ENCODE data around the gene GRID1. TPM values are rescaled to one million over a fixed set of nuclear protein-coding genes. Genes with fewer than 3 reads are reported as not detected.
"Not testable (repeated sequence)": the region's sequence is repeated elsewhere in the genome, so short reads cannot be mapped to it uniquely, and the experiment has no call there.

The GRID1 gene
- total RNA-seq, 4 donors from 2014 or later, result 0.35 to 10.7 (median 1.3) TPM

GRCh38 chr10:85734791-85735190 lies 631.8 kb downstream of the GRID1 start:
- Histone ChIP-seq H3K27me3 (no peaks in the 10 kb centered on the region), H3K36me3 (no peaks in the 10 kb centered on the region), H3K4me3 (no peak overlapping the region), H3K27ac (no peak overlapping the region), H3K4me1 (no peaks in the 10 kb centered on the region), H3K9me3 (no peaks in the 10 kb centered on the region)
- no peak for TF ChIP-seq POLR2A (IDR thresholded peaks at IDR 0.05)
- TF ChIP-seq, protein P1, sequence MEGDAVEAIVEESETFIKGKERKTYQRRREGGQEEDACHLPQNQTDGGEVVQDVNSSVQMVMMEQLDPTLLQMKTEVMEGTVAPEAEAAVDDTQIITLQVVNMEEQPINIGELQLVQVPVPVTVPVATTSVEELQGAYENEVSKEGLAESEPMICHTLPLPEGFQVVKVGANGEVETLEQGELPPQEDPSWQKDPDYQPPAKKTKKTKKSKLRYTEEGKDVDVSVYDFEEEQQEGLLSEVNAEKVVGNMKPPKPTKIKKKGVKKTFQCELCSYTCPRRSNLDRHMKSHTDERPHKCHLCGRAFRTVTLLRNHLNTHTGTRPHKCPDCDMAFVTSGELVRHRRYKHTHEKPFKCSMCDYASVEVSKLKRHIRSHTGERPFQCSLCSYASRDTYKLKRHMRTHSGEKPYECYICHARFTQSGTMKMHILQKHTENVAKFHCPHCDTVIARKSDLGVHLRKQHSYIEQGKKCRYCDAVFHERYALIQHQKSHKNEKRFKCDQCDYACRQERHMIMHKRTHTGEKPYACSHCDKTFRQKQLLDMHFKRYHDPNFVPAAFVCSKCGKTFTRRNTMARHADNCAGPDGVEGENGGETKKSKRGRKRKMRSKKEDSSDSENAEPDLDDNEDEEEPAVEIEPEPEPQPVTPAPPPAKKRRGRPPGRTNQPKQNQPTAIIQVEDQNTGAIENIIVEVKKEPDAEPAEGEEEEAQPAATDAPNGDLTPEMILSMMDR (IDR thresholded peaks at IDR 0.05), result no peak
- no peak for DNase-seq

DNA sequence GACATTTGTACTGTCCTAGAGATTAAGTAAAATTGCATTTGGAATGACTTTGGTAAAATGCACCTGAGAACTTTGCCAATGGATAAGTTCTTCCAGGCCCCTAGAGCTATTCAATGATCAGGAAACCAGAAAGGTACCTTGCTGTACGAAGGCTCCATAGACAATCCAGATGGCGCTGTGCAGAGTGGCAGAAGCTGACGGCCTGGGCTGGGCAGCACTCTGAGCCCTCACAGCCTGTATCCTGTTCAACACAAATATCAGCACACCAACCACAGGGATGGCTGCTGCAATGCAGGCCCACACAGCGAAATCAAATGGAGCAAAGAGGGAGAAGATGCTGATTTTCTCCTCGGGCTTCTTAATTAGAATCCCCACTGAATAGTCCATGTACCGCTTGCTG lies 642.4 kb downstream of the GRID1 start:
- H3K27me3 ChIP-seq, result no peaks in the 10 kb centered on the region
- no peak for TF ChIP-seq POLR2A (IDR thresholded peaks at IDR 0.05)
- H3K4me3 ChIP-seq, result no peak overlapping the region
- no peaks in the 10 kb centered on the region for H3K4me1 ChIP-seq
- DNase-seq, result no peak
- no peaks in the 10 kb centered on the region for H3K36me3 ChIP-seq
- no peak overlapping the region for H3K27ac ChIP-seq
- H3K9me3 ChIP-seq, result no peaks in the 10 kb centered on the region

- H3K27me3 ChIP-seq, result no peaks in the 10 kb centered on the region
- no peak for DNase-seq
- no peaks in the 10 kb centered on the region for H3K4me1 ChIP-seq
- H3K27ac ChIP-seq, result no peak overlapping the region
- no peaks in the 10 kb centered on the region for H3K36me3 ChIP-seq
- H3K4me3 ChIP-seq, result no peak overlapping the region
- no peaks in the 10 kb centered on the region for H3K9me3 ChIP-seq
- TF ChIP-seq, protein P1 (IDR thresholded peaks at IDR 0.05), result no peak
- no peak for TF ChIP-seq POLR2A (IDR thresholded peaks at IDR 0.05)
Measured at GRCh38 chr10:85720931-85721590, 645.5 kb downstream of the GRID1 start.

DNA sequence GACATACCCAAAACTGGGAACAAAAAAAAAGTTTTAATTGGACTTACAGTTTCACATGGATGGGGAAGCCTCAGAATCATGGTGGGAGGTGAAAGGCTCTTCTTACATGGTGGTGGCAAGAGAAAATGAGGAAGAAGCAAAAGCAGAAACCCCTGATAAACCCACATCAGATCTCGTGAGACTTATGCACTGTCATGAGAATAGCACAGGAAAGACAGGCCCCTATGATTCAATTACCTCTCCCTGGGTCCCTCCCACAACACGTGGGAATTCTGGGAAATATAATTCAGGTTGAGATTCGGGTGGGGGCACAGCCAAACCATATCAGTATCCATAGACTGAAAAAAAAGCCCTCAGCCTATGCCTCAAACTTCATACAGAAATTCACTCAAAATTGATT lies 647.2 kb downstream of the GRID1 start:
- H3K36me3 ChIP-seq, result no peaks in the 10 kb centered on the region
- H3K4me1 ChIP-seq, result no peaks in the 10 kb centered on the region
- no peaks in the 10 kb centered on the region for H3K27me3 ChIP-seq
- no peak overlapping the region for H3K27ac ChIP-seq
- no peak overlapping the region for H3K4me3 ChIP-seq
- TF ChIP-seq, protein P1 (IDR thresholded peaks at IDR 0.05), result no peak
- TF ChIP-seq POLR2A (IDR thresholded peaks at IDR 0.05), result no peak
- no peaks in the 10 kb centered on the region for H3K9me3 ChIP-seq
- DNase-seq, result no peak

- Histone ChIP-seq H3K36me3 (no peaks in the 10 kb centered on the region), H3K9me3 (no peaks in the 10 kb centered on the region), H3K27me3 (no peaks in the 10 kb centered on the region), H3K4me3 (no peak overlapping the region), H3K4me1 (no peaks in the 10 kb centered on the region), H3K27ac (no peak overlapping the region)
- no peak for DNase-seq
- no peak for TF ChIP-seq POLR2A (IDR thresholded peaks at IDR 0.05)
- TF ChIP-seq, protein P1 (IDR thresholded peaks at IDR 0.05), result no peak
Measured at GRCh38 chr10:85713885-85714284, 652.7 kb downstream of the GRID1 start.

GRCh38 chr10:85702768-85703167 lies 663.8 kb downstream of the GRID1 start:
- H3K9me3 ChIP-seq, result no peaks in the 10 kb centered on the region
- no peak overlapping the region for H3K27ac ChIP-seq
- H3K27me3 ChIP-seq, result no peaks in the 10 kb centered on the region
- H3K4me1 ChIP-seq, result no peaks in the 10 kb centered on the region
- no peak overlapping the region for H3K4me3 ChIP-seq
- DNase-seq, result no peak
- H3K36me3 ChIP-seq, result no peaks in the 10 kb centered on the region
- TF ChIP-seq, protein P1 (IDR thresholded peaks at IDR 0.05), result no peak
- TF ChIP-seq POLR2A (IDR thresholded peaks at IDR 0.05), result no peak

- not testable (repeated sequence) for DNase-seq, H3K4me1 ChIP-seq, H3K27ac ChIP-seq, H3K4me3 ChIP-seq, H3K9me3 ChIP-seq, H3K27me3 ChIP-seq, H3K36me3 ChIP-seq
Measured at GRCh38 chr10:85699066-85699465, 667.5 kb downstream of the GRID1 start.

Measured in Peyer's patch (tissue), 4 donors.